ENCODE measurements around the gene DYNC1I1.

Gene DYNC1I1

DNA sequence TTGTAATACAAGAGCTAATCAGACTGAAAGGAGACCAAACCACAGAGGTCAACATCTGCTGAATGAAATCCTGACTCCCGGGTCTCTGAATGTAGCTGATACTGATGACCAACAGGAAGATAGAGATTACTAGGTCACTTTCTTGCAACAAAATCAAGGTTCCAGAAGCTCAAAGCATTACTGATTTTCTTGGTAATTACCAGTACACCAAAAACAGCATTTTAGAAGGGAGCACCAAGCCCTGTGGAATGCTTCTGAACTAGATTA is 371.8 kb downstream of the DYNC1I1 start:
- DNase-seq (ENCODE audit: low spot score), result no peak
